HepG2 (cell line): ENCODE measurements around the gene ZCRB1.

ENCODE experiments used
- ATF4 ChIP-seq, 2 experiments: fragments of 450-650 bp in 1 of 2; sonication (generic) in 1 of 2; formaldehyde crosslinking; IDR thresholded peaks; 2 replicates each; pipeline versions ENCODE4 v1.5.0 to v1.8.0; 2020 to 2022; ENCODE audit warnings: mild to moderate bottlenecking in 1 of 2, missing genetic modification reagents in 1 of 2
- CTCF ChIP-seq: sonication (generic); formaldehyde crosslinking; IDR thresholded peaks from 2 replicates; pipeline ENCODE4 v1.5.0; 2020; ENCODE audit warnings: mild to moderate bottlenecking, missing genetic modification reagents, moderate library complexity
- HMG20A ChIP-seq: IDR thresholded peaks from 2 replicates; pipeline ENCODE4 v1.6.1; 2016; ENCODE audit warnings: borderline replicate concordance
- MAX ChIP-seq: IDR thresholded peaks from 2 replicates; pipeline ENCODE4 v1.6.1; 2012; ENCODE audit warnings: inconsistent platforms
- POLR2A ChIP-seq, 2 experiments: IDR thresholded peaks; 2 replicates each; pipeline ENCODE4 v1.6.1; 2011; ENCODE audit warnings: low read depth in 2 of 2, low read length in 2 of 2, mild to moderate bottlenecking in 1 of 2, moderate library complexity in 1 of 2; ENCODE audit not compliant: insufficient read depth in 1 of 2
- RNF2 ChIP-seq: fragments of 450-650 bp; conservative IDR thresholded peaks from 2 replicates; pipeline ENCODE4 v1.6.1; 2016; ENCODE audit warnings: low read depth

GRCh38 chr12:42373669-42374068 is 47.8 kb upstream of the ZCRB1 start:
- TF ChIP-seq CTCF (CRISPR knock-in tag): no peak
- no peak for TF ChIP-seq RNF2
- no peak for TF ChIP-seq MAX
- TF ChIP-seq HMG20A (CRISPR knock-in tag): no peak
- no peak for TF ChIP-seq ATF4 (CRISPR knock-in tag; IDR thresholded peaks at IDR 0.05)
- no peak for TF ChIP-seq POLR2A (IDR thresholded peaks at IDR 0.05; ENCODE audit: insufficient read depth in 1 of 2, low read depth in 2 of 2, low read length in 2 of 2)
